ENCODE results near the gene KLHDC1.

DNA sequence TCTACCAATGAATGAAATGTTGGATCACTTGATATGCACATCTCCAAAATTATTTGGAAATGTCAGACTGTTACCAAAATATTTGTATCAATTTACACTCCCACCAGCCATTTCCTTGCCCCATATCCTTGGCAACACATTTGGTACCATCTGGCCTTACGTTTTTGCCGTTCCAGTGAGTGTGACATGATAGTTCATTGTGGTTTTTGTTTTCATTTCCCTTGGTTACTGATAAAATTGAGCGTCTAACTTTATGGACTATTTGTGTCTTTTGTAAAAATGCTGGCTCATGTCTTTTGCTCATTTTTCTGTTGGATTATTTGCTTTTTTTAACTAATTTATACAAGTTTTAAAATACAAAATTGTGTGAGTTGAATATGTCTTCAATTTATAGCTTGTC lies 11.0 kb downstream of the KLHDC1 start:
- TF ChIP-seq ZFP3 (tag by site-specific recombination; IDR thresholded peaks at IDR 0.05; ENCODE audit: low read depth) (no peak), ZNF121 (tag by site-specific recombination; IDR thresholded peaks at IDR 0.05) (no peak), ZEB2 (tag by site-specific recombination; IDR thresholded peaks at IDR 0.05) (no peak), KLF8 (tag by site-specific recombination; IDR thresholded peaks at IDR 0.05) (no peak), ZNF629 (tag by site-specific recombination; IDR thresholded peaks at IDR 0.05) (no peak), GLIS1 (tag by site-specific recombination; IDR thresholded peaks at IDR 0.05) (no peak), ZBTB1 (tag by site-specific recombination; IDR thresholded peaks at IDR 0.05) (no peak), ZNF140 (tag by site-specific recombination; IDR thresholded peaks at IDR 0.05) (no peak), ZNF350 (tag by site-specific recombination; IDR thresholded peaks at IDR 0.05) (no peak), ZNF366 (tag by site-specific recombination; conservative IDR thresholded peaks at IDR 0.05) (no peak), ZNF24 (tag by site-specific recombination; IDR thresholded peaks at IDR 0.05) (no peak), ZNF302 (tag by site-specific recombination; IDR thresholded peaks at IDR 0.05; ENCODE audit: low read depth) (no peak)
- TF ChIP-seq, protein P1, sequence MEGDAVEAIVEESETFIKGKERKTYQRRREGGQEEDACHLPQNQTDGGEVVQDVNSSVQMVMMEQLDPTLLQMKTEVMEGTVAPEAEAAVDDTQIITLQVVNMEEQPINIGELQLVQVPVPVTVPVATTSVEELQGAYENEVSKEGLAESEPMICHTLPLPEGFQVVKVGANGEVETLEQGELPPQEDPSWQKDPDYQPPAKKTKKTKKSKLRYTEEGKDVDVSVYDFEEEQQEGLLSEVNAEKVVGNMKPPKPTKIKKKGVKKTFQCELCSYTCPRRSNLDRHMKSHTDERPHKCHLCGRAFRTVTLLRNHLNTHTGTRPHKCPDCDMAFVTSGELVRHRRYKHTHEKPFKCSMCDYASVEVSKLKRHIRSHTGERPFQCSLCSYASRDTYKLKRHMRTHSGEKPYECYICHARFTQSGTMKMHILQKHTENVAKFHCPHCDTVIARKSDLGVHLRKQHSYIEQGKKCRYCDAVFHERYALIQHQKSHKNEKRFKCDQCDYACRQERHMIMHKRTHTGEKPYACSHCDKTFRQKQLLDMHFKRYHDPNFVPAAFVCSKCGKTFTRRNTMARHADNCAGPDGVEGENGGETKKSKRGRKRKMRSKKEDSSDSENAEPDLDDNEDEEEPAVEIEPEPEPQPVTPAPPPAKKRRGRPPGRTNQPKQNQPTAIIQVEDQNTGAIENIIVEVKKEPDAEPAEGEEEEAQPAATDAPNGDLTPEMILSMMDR (tag by site-specific recombination; IDR thresholded peaks at IDR 0.05) = no peak
- TF ChIP-seq, protein P2, sequence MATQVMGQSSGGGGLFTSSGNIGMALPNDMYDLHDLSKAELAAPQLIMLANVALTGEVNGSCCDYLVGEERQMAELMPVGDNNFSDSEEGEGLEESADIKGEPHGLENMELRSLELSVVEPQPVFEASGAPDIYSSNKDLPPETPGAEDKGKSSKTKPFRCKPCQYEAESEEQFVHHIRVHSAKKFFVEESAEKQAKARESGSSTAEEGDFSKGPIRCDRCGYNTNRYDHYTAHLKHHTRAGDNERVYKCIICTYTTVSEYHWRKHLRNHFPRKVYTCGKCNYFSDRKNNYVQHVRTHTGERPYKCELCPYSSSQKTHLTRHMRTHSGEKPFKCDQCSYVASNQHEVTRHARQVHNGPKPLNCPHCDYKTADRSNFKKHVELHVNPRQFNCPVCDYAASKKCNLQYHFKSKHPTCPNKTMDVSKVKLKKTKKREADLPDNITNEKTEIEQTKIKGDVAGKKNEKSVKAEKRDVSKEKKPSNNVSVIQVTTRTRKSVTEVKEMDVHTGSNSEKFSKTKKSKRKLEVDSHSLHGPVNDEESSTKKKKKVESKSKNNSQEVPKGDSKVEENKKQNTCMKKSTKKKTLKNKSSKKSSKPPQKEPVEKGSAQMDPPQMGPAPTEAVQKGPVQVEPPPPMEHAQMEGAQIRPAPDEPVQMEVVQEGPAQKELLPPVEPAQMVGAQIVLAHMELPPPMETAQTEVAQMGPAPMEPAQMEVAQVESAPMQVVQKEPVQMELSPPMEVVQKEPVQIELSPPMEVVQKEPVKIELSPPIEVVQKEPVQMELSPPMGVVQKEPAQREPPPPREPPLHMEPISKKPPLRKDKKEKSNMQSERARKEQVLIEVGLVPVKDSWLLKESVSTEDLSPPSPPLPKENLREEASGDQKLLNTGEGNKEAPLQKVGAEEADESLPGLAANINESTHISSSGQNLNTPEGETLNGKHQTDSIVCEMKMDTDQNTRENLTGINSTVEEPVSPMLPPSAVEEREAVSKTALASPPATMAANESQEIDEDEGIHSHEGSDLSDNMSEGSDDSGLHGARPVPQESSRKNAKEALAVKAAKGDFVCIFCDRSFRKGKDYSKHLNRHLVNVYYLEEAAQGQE (tag by site-specific recombination; IDR thresholded peaks at IDR 0.05) = no peak

Data from HEK293 (cell line).